RKO (cell line): Measurements from ENCODE around the gene FKBP7.
A peak's percentile ranks its signal among the peaks of the same experiment; 100 is the strongest.
"Not testable (repeated sequence)": the region's sequence is repeated elsewhere in the genome, so short reads cannot be mapped to it uniquely, and the experiment has no call there.

Experiments
- DNase-seq: peaks from one replicate; pipeline ENCODE4 v3.0.0-alpha.2; 2016; ENCODE audit warnings: low spot score

FKBP7 gene

DNA sequence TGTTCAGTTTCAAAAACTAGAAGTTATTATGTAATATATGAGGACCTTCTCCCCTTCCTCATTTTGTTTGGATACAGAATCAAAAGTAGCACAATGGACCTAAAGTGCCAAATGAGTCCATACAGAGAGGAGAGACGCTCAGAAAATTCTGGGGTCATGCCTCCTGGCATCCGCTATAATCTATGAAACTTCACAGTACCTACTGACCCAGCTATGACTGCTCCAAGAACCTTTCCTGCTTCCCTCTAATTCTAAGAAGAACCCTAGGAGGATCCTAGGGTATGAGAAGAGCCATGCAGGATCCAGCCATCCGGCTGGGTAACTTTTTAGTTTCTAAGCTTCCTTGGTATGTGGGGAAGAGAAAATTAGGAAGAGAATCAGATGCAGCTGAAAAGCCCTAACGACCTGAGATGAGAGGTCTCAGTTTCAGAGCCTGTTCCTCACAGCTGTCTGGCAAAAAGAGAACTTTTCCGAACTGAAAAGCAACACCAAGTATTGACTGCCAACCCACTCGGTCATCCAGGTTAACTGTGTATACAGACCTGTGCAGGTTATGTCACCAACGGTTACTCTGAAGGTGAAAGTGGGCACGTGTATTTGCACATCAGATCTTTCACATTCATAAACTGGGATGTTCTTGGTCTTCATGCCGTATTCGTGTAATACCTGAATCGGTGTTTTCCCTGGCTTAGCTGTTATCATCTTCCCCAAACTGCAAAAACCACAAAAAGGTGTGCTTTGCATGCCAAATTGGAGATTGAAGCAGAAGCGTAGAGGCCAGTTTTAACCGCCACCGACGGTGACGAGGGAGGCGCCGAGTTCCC lies 28.5 kb downstream of the FKBP7 start:
- peak; percentile 29 for DNase-seq

- DNase-seq, result no peak
Observed at GRCh38 chr2:178448968-178449661, 29.3 kb downstream of the FKBP7 start.

DNA sequence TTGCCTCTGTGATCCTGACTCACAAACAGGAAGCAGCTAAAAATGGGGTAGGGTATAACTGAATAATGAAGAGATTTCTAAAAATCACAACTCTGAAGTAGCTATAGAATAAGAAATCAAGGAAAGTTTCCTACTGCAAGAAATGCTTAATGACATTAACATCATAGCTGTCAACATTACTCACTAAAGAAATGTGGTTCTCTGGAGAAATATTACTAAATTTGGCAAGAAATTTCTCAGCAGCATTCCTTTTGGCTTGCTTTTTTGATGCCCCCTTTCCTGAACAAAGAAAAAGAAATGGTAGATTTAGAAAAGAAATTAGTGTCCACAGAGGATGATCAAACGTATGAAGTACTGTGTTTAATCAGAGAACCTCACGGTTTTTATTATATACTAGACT lies 37.0 kb downstream of the FKBP7 start:
- DNase-seq, result no peak

DNA sequence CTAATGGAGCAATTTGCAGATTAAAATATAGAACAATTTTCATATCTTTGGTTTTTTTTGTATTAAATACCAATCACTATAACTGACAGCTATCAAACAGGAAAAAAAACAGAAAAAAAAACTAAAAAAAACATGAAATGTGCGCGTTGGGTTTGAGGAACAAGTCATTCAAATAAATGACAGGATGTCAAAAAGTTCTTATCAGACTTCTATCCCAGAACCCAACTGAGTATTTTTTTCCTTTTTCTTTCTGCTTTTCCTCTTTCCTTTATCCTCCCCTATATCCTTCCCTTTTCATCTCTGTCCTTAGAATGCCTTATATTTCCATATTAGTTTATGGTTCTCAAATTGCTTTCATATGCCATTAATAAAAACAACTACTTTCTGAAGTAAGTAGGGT lies 41.7 kb downstream of the FKBP7 start:
- DNase-seq, result no peak

DNA sequence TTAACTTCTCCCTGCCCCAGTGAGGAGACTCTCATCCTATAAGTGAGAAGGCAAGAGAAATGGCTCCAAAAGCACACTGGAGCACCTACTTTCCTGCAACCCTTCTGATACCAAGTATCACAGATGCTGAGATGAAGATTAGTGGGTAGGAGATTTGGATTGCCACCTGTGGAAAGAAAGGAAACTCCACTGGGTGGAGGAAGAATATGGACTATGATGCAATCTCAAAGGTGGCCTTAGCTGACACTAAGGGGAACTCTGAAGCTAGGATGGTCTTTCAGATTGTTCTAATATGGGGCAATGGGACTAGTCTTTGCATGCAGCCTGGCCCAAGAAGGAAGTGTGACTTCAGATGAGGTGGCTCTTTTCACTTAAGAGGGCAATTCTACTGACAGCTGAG lies 49.1 kb downstream of the FKBP7 start:
- no peak for DNase-seq

DNA sequence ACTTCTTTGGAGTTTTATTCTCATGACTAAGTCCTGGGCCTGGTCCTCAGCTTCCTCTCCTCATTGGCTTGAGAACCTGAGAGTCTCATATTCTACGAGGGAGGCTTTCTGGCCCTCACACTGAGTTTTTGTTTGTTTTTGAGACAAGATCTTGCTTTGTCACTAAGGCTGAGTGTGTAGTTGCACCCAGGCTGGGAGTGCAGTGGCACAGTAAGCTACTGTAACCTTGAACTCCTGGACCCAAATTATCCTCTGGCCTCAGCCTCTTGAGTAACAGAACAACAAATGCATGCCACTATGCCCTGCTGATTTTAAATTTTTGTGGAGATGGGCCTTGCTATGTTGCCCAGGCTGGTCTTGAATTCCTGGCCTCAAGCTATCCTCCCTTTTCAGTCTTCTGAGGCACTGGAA lies 50.0 kb downstream of the FKBP7 start:
- DNase-seq, result no peak

GRCh38 chr2:178427458-178427857 lies 50.9 kb downstream of the FKBP7 start:
- no peak for DNase-seq

DNA sequence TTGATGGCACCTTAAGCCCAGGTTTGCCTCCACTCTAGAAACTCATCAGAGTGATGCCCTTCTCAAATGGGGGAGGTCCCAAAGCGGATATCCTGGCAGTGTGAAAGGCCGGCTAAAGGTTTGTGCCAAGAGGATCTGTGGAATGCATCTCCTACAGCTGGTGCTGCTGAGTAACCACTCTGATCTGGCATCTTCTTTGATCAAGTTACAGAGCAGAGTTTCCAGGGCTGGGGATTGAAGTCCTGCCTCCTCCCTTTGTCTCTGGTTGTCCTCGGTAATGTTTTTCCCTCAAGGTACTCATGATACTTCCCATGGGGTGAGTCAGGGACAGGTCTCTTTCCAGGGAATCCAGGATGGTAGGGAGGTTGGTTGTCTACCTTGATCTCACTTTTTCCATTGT lies 52.0 kb downstream of the FKBP7 start:
- no peak for DNase-seq

DNA sequence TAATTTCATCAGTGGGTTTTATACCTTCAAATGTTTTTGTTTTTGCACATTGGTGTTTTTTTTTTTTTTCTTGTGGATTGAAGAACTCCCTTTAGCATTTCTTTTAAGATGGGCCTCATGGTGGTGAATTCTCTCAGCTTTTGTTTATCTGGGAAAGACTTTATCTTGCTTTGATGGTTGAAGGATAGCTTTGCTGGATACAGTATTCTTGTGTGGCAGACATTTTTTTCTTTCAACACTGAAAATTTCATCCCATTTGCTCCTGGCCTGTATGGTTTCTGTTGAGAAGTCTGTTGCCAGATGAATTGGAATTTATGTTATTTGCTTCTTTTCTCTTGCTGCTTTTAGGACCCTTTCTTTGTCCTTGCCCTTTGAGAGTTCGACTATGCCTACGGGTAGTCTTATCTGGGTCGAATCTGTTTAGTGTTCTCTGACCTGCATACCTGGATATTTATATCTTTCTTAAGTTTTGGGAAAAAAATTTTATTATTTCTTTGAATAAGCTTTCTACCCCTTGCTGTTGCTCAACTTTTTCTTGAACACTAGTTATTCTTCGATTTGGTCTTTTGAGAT lies 53.1 kb downstream of the FKBP7 start:
- no peak for DNase-seq

DNA sequence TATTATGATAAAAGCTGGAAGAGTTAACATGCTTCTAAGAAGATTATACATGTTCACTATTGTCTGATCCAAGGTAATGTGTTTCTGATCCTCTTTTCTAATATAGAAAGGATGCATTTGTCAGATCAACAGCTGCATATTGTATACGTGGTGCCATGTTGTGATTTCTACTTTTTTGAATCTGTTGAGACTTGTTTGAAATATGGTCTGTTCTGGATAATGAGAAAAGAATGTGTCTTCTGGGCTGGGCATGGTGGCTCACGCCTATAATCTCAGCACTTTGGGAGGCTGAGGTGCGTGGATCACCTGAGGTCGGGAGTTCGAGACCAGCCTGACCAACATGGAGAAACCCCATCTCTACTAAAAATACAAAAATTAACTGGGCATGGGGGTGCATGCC lies 54.7 kb downstream of the FKBP7 start:
- DNase-seq, result not testable (repeated sequence)

DNA sequence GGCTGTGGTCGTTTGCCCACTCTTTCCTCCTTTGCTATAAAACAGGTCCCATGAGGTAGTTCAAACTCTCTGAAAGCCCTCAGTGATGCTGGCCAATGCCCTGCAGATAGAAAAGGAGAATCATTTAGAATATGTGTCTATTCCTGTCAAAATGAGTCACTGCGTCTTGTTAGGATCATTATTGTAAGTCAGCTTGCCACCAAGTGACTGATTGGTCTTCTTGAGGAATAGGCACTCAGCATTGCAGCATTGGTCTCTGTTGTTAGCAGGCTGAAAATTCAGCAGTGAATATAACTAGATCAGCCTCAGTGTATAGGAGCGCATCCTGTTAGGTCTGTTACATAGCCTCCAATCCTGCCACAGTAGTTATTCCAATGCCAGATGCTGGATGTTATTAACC lies 56.3 kb downstream of the FKBP7 start:
- DNase-seq, result no peak

GRCh38 chr2:178420463-178420999 lies 57.9 kb downstream of the FKBP7 start:
- DNase-seq, result no peak

DNA sequence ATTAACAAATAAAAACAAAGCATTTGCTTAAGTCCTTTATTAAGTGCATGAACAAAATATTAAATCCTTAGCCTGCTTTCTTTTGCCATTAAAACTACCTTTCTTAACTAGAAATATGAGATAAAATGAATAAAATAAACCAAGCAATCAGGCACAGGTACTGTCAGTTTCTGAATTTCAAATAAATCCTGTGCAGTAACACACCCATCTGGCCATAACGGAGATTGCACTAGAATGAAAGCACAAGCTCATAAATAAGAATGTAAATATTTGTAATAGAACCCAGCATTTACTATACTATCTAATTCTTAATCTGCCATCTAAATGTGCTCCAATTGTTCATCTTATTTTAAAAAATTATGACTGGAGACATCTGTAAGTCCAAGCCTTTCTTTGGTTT lies 59.3 kb downstream of the FKBP7 start:
- DNase-seq, result peak; percentile 60

DNA sequence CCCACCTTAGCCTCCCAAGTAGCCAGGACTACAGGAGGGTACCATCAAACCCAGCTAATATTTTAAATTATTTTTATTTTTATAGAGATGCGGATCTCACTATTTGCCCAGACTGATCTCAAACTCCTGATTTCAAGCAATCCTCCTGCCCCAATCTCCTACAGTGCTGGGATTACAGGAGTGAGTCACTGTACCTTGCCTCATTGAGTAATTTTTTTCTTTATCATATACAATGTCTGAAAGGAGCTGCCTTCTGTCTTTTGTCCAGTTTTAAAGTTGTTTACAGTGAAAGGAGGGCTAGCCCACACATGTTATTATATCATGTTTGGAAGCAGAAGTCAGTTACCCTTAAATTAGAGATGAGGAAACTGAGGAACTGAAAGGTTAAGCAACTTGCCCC lies 60.0 kb downstream of the FKBP7 start:
- DNase-seq, result no peak

DNA sequence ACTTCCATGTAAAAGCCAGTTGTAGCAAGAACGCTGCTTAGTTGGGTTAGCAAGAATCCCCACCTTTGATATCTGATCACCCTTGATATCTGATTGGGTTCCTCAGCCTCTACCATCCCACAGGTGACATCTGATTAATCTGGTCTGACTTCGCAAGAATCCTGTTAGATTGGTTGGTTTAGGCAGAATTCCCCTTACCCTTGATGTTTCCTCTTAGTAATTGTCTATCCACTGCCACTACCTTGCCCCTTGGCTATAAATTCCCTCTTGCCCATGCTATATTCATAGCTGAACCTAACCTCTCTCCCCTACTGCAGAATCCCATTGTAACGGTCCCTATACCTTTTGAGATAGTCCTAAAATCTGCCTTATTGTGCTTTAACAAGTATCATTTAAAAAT lies 60.5 kb downstream of the FKBP7 start:
- no peak for DNase-seq

- no peak for DNase-seq
Observed at GRCh38 chr2:178415979-178416378, 62.4 kb downstream of the FKBP7 start.

DNA sequence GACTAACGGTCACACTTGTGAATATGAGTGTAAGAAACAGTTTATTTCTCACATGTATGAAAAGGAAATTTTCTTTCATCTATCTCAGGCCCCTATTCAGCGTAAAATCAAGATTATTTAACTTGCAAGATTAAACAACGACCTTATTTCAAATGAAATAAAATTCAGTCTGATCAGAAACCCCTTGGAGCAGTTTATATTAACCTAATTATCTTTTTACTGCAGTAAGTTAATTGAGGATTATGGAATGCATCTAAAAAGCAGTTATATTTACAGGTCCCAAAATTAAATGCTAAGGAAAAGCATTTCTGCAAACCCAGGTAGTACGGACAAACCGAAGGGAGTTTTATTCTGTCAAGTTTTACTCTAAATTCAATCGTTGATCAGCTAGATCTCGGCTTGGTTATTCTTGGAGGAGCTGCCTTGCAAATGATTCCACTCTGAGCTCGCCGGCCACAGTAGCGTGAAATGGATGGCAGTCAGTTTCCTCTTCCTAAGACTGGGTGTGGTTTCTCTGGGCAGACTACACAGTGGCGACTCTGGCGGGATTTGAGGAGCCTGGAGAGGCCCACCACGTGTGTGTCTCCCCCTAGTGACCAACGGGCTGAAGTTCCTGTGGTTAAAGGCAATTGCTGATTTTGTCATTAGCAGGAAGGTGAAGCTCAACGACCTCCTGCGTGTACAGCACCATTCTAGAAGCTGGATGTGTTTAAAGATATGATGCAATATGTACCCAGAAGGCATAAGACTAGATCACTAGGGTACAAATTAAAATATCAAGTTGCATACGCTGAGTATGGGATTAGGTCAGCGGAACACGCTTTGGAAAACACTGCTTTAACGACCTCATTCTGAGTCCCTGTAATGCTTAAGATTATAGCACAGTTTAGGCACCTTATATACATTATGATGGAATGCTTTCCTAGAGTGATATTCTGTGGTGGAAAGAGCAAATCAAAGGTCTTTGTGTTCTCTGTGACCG lies 63.8 kb downstream of the FKBP7 start:
- peak; percentile 70 for DNase-seq
